Muscle of arm (tissue), 12 donors: ENCODE data around the gene GABBR2. TPM values are rescaled to one million over a fixed set of nuclear protein-coding genes. Genes with fewer than 3 reads are reported as not detected.
"Not testable (repeated sequence)": the region's sequence is repeated elsewhere in the genome, so short reads cannot be mapped to it uniquely, and the experiment has no call there.

ENCODE experiments used
- DNase-seq: peaks from one replicate; pipeline ENCODE4 v3.0.0-alpha.2; 2013
- polyA plus RNA-seq, 12 donors: library from polyadenylated mRNA; unstranded; fragments of 120-200 nt; gene quantifications; one replicate each; pipeline ENCODE4 v1.2.1, GENCODE V29; 2013; ENCODE audit not compliant: insufficient read length in 12 of 12

Gene GABBR2
- polyA plus RNA-seq, 12 donors: 0.80 to 2.8 (median 1.4) TPM; not detected in 1

DNA sequence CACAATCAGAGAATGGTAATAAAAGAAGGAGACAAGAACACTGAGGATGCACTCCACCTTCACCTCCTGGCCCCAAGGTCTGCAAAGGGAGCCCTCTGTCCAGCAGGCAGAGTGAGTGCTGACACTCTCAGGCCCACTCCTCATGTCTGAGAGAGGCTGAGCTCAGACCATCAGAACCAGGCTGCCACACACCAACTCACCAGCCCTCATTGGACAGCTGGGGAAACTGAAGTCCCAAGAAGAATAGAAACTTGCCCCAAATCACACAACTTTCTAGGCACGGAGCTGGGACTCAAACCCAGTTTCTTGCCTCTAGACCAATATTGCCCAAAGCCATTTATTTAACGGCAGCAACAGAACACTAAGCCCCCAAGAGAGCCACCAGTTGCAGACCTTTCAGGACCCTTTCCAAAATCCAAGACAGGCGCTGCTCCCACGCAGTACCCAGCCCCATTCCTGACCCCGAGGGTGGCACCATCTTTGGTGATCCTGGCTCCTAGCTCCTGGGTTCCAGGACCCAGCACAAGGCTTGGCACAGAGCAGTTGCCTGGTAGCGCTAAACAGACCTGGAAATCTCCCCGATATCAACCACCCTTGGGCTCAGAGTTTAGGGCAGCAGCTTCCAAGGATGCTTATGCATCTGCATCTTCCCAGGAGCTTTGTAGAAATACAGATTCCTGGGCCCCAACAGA lies 192.4 kb downstream of the GABBR2 start:
- no peak for DNase-seq

DNA sequence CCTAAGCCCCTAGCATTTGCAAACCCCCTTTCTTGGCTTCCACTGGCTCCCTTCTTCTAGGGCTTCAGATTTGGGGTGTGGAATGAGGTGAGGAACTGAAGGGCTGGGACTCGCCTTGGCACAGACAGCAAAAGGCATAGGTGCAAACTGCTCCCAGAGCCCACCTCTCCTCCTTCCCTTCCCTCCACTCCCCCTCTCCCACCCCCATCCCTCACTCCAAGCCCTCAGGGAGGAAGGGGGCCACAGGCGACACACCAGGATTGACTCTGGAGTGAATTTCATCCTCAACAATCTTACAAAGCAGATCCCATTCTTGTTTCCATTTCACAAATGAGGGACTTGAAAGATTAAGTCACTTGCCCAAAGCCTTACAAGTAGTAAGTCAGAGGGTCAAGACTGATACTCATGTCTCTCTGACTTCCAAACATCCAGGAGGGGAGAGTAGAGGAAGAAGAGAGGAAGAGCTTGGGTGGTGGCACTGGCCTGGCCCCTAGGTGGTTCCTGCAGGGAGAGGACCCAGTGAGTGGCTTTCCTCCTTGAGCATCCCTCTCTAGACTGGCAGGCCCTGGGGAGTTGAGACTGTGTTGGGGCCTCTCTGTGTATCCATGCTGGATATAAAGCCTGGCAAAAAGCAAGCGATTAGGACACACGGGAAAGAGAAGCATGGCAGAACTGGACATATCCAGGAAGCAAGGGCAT lies 193.1 kb downstream of the GABBR2 start:
- no peak for DNase-seq

DNA sequence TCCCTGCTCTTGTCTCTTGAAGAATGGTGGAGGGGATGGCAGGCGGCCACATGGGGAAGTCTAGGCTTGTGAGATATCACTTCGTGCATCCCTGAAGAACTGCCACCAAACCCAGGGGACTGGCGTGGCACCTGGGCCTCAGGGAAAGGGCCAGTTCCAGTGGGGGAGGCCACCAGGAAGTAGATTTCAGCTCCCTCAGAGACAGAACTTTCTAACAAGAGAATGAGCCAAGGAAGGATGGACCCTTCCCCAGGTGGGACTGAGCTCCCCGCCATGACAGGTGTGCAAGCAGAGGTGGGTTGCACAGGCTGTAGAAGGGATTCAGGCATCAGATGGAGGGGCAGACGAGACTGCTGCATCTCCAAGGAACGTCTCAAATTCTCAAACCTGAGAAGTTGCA lies 193.9 kb downstream of the GABBR2 start:
- DNase-seq: no peak

DNA sequence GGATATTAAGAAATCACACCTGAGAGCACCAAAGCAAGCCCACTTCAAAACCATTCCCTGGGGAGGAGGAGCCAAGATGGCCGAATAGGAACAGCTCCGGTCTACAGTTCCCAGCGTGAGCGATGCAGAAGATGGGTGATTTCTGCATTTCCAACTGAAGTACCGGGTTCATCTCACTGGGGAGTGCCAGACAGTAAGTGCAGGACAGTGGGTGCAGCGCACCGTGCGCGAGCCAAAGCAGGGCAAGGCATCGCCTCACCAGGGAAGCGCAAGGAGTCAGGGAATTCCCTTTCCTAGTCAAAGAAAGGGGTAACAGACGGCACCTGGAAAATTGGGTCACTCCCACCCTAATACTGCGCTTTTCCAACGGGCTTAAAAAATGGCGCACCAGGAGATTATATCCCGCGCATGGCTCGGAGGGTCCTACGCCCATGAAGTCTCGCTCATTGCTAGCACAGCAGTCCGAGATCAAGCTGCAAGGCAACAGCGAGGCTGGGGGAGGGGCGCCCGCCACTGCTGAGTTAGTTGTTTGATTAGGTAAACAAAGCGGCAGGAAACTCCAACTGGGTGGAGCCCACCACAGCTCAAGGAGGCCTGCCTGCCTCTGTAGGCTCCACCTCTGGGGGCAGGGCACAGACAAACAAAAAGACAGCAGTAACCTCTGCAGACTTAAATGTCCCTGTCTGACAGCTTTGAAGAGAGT lies 200.4 kb downstream of the GABBR2 start:
- DNase-seq: not testable (repeated sequence)

DNA sequence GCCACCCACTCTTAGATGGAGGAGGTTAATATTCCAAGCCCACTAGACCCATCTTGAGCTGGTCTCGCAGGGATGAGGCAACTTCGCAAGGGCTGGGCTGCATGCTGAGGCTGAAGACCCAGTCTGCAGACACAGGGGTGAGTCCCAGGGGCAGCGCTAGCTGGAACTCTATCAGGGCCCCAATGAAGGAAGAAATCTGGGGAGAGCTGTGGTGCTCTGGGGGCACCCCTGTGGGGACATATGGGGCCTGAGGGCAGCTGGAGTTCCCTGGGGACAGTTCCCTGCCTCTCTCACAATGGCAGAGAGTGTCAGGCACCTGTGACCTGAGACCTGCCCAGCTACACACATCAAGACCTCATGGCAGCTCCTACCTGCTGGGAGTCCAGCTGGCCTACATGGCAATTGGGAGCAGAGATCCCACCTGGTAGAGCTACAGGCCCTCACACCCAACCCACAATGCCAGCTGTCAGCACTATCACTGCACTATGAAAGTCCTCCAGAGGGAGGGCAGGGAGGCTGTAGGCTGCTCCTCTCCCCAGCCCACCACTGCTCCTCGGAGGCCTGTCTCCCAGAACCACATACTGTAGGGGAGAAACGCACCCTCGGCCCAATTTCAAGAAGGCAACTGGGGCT lies 202.2 kb downstream of the GABBR2 start:
- no peak for DNase-seq

DNA sequence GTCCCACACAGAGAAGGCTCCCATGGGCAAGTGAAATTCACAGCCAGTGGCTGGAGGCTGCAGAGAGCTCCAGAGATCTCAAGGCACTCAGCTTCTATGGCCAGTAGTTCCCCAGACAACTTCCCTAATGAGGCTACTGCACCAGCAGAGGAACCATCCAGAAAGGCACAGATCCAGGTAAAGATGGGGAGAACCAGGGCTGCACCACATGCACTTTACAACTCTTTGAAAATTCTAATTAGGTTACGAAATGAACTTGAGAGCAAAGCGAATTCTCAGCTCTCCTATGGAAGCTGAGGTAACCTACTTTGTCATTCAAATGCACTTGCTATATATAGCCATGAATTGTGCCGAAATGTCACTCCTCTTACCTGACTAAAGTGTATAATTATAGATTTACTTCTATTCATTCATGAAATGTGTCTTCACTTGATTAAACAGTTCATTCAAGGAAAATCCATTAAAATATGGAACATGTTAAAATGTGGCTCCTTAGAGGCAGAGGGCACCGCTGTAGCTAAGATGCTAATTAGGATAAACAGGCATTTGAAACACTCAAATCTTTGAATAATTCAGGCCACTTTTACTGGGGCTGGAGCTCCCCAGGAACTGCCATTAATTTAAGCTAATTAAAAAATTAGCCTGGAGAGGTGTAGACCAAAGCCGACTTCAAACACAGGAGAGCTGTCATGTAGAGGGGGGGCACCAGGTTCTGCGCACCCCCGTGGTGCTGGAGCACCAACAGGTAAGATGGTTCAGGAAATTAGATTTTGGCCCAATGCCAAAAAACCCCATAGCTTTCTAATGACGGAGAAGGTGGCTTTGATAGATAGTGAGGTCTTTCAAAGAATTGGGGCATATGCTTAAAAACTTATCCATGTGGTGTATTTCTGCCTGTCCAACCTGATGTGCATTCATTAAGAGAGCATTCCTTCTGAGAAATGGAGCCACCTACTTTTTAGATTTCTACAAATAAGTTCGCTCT lies 204.1 kb downstream of the GABBR2 start:
- DNase-seq: no peak

DNA sequence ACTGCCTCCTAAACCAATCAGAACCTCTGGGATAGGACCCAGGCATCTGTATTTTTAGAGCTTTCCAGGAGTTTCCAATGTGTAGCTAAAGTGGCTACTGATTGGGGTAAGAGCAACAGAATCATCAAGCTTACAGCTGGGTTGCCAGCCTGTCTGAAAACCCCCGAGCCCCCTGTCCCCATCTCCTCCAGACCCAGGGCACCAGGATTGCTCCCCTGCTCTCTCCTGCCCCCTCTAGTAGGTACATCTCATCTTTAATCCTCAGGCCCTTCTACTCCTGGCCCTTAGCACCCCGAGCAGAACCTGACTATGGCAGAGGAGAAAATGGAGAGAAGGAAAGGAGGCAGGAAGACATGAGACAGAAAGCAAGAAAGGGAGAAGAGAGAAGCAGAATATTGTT lies 204.9 kb downstream of the GABBR2 start:
- no peak for DNase-seq

DNA sequence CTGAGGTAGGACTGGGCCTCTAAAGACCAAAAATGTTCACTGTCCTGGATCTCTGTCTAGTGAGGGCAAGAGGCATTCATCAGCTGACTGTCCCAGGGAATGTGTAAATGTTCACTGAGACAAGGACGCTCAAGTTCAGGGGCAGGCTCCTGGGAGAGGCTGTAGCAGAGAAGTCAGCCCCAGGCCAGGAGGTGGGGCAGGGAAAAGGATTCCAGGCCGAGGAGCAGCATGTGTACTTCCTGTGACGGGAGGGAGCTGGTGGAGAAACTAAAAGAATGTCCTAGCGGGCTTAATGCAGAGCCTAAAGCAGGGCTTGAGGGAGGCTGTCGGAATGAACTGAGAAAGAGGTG lies 205.8 kb downstream of the GABBR2 start:
- no peak for DNase-seq

DNA sequence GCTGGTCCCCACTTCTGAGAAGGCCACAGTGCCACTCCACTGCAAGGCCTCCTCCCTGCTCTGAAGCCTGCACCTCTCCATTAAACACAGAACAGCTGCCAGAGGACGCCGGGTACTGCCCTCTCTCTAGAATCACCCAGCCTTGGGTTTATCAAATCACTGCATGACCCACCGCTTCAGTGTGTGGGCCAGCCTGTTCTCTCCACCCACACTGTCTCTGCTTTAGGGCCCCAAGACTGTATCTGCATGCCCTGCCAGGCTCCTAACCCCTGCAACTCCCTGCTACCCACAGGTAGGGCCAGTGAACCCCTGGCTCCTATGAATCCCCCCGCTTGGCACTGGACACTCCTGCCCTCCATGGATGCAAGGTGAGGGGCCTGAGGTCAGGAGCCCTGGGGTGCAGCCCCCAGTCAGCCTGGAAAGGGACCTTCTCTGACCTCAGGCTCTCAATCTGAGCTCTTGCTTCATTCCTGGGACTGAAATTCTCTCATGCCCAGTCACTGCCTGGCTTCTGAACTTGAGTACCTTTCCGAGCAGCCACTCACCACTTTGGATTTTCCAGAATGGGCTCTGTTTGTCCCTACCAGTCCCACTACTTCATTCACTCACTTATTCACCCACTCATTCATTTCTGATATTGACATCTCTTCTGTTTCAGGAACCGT lies 206.3 kb downstream of the GABBR2 start:
- no peak for DNase-seq

DNA sequence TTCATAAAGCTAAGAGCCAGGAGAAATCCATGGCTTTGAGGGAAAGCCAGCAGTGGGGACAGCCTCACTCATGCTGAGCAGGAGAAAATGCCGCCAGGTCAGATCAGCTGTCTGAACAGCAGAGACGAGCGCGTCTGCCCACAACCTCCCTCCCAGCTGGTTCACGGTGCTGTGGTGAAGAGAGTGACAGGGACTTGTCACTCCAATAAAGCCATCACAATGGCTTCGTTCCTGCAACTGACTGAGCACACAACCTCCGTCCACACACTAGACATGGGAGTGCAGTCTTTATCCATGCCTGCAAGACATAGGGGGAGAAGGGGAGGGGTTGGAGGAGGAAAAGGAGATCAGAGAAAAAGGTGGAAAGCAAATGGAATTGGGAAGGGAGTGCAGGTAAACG lies 206.9 kb downstream of the GABBR2 start:
- no peak for DNase-seq

DNA sequence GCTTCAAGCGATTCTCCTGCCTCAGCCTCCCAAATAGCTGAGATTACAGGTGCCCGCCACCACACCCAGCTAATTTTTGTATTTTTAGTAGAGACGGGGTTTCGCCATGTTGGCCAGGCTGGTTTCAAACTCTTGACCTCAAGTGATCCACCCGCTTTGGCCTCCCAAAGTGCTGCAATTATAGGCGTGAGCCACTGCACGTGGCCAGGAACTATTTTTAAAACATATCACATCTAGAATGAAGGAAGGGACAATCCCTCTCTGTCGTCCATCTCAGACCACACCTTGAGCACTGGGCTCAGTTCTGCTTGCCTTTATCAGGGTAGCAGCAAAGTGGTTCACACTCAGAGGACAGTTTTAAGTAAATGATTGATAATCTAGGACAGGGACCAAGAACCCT lies 207.5 kb downstream of the GABBR2 start:
- DNase-seq: not testable (repeated sequence)

DNA sequence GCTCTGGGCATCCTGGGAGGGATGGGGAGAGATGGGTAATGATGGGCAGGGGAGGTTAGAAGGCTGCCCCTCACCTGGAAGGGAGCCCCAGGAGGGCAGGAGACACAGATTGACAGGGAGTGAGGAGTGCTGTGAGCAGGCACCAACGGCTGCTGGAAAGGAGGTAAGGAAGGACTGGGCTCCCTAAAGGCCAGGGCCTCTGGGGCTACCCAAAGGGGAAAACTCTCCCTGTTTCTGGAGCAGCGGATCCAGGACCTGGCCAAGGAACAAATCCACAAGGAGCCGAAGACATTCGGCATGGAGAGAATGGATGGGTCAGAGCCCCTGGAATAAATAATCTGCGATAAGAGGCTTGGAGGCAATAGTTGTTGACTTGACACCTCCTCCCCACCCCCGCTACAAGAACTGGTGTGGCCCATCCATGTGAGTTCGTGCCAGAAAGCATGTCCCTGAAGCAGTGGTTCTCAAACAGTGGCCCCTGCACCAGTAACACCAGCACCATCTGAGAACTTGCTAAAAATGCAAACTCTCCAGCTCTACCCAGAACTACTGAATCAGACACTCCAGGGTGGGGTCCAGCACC lies 208.3 kb downstream of the GABBR2 start:
- no peak for DNase-seq

DNA sequence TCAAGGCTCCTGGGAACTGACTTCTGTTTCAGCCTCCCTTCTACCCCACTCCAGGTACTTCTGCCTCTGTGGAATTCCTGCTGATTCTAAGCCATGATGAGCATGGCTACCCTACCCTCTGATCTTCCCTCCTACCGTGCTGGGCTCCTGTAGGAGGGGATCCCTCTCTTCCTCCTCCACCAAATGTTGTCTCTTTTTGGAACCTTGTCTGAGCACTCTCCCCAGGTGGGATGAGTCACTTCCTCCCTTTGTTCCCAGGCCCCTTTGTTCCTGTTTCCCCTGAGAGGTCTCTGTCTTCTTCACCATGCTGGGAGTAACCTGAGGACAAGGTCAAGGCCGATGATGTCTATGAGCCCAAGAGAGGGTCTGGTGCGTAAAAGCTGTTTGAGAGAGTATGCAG lies 213.2 kb downstream of the GABBR2 start:
- no peak for DNase-seq

DNA sequence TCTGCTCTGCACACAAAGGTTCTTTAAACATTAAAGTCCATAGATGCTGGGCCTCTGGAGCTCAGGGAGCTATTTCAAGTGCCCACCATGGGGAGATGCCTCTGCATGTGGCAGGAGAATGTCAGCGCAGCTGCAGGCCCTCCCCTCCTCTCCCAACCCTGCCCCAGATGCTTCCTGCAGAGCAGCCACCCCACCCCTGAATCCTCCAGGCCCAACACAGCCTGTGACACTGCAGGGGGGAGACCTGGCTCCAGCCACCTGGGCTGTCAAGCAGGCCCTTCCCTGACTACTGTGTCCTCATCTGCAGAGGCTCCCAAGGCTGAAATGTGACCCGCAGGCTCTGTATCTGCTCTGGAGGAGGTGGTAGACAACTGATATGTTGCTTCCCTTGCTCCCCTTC lies 213.9 kb downstream of the GABBR2 start:
- DNase-seq: no peak

DNA sequence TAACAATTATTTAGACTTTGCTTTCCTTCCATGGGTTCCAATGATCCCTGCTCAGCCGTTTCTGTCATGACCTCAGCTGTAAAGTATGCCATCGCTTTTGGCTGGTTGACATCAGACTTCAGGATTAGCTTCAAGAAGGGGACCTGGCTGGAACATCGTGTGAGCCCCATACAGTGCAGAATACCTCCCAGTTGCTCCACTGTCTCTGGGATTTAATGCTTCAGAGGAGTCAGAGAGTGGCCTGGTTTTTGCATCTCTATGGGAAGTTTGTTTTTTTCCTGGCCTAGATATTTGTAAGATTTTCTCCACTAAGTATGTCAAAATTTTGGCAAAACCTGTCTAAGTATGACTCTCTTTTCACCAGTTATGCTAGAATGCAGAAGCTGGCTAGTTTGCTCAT lies 216.9 kb downstream of the GABBR2 start:
- peak; percentile 36 for DNase-seq

DNA sequence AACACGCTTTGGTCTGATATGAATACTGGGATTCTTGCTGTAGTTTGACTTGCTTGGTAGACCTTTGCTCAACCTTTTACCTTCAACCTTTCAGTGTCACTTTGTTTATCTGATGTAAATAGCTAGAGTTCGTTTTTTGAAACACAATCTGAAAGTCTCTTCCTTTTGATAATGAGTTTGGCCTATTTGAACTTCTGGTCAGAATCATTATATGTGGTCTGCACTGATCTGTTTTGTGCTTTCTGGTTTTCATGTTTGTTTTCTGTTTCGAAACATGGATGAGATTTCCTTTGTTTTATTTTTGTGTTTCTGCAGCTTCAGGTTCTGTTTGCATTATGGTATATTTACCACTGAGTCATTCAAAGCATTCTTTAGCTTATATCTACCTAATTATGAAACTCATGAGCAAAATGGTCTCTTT lies 217.5 kb downstream of the GABBR2 start:
- no peak for DNase-seq

DNA sequence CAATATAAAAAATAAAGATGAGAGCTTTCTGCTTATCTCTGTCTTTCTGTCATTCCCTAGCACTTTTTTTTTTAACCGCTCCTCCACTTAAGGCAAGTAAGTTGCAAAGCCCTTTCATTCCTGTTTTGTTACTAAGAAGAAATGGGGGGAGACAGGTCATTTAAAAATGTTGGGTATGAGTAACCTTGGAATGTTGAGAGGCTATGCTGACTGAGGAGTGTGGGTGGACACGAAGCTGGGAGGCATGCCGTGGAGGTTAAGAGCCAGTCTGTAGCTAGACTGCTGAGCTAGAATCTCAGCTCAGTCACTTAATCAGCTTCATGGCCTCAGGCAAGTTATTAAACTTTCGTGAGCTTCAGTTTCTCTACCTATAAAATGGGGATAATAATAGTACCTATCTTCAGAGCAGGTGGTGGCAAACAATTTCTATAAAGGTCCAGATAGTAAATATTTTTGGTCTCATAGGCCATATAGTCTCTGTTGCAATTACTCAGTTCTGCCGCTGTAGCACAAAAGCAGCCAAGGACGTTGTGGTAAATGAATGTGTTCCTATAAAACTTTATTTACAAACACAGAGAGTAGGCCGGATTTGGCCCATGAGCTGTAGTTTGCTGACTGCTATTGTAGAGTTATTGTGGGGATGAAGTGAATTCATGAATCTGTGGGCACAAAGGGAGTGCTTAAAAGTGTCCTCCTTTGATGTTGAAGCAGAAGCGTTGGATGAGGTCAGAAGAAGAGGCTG lies 220.0 kb downstream of the GABBR2 start:
- DNase-seq: no peak

DNA sequence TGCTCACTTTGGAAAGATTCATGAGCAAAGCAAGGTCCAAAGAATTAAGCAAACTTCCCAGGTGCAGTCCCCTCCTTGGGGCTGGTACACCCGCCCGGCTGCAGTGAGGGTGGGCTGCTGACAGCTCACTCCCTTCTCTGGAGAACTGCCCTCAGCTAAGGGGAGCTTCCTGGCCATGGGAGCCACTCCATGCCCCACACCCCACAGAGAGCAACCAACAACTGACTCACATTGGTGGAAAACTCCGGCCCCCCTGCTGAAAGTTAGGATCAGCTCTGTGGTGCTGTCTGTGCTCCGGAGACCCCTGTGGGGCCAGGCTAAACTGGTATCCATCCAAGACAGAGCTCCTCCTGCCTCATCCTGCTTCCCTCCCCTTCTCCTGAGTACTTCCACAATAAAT lies 223.0 kb downstream of the GABBR2 start:
- no peak for DNase-seq

DNA sequence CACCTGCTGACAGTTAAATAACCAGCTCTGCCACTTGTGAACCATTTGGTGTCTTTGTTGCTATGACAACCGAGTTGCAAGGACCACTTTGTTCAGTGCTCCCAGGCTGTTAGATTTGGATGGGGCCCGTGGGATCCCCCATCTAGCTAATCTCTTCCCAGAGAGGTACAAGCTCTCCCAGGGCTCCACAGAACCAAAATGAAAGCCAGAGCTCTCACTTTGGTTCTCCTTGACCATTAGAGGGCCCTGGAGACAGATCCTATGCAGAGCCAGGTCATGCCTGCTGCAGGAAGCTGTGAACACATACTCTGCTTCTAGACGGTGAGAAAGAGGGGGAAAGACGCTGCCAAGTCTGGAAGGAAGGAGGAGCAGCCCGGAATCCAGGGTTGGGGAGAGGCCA lies 224.6 kb downstream of the GABBR2 start:
- DNase-seq: no peak

DNA sequence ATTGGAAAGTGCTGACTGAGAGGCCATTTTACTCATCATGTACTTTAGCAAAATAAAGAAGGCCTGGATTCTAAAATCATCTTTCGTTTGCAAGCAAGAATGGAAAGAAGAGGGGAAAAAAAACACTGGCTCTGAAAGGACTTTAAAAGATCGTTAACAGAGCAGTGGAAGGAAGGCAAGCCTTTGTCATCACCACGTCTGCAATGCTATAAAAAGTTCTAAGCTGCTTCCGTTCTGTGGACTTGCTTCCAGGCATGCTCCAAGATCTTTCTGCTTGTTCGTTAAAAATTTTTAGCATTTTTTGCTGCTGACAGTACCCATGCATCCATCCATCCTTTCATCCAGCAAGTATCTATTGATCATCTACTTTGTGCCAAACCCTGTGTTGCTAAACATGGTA lies 226.5 kb downstream of the GABBR2 start:
- DNase-seq: no peak
